Endothelial cell (in vitro differentiated cells): ENCODE data around the gene KCNIP4. TPM values are rescaled to one million over a fixed set of nuclear protein-coding genes. Genes with fewer than 3 reads are reported as not detected.

Experiments
- DNase-seq: peaks from one replicate; pipeline ENCODE4 v3.0.0; 2021; ENCODE audit warnings: low spot score
- H3K27ac Mint-ChIP-seq: one replicate; pipeline ENCODE4 v1.8.0; 2021; ENCODE audit warnings: mixed read lengths, inconsistent platforms; ENCODE audit not compliant: unreplicated experiment
- H3K27me3 Mint-ChIP-seq: one replicate; pipeline ENCODE4 v1.8.0; 2021; ENCODE audit warnings: mild to moderate bottlenecking, moderate library complexity, mixed read lengths, inconsistent platforms; ENCODE audit not compliant: unreplicated experiment
- H3K36me3 Mint-ChIP-seq: one replicate; pipeline ENCODE4 v1.8.0; 2021; ENCODE audit warnings: mild to moderate bottlenecking, low read depth, mixed read lengths, inconsistent platforms; ENCODE audit not compliant: unreplicated experiment
- H3K4me1 Mint-ChIP-seq: one replicate; pipeline ENCODE4 v1.8.0; 2021; ENCODE audit warnings: mild to moderate bottlenecking, mixed read lengths, inconsistent platforms; ENCODE audit not compliant: unreplicated experiment
- H3K4me3 Mint-ChIP-seq: one replicate; pipeline ENCODE4 v1.8.0; 2021; ENCODE audit warnings: mild to moderate bottlenecking, mixed read lengths, inconsistent platforms; ENCODE audit not compliant: unreplicated experiment
- H3K9me3 Mint-ChIP-seq: one replicate; pipeline ENCODE4 v1.8.0; 2021; ENCODE audit warnings: mixed read lengths, inconsistent platforms; ENCODE audit not compliant: unreplicated experiment
- total RNA-seq: library from RNA; stranded (reverse); fragmentation: NEBNext Ultra II Directional; extraction: Animal tissue kit (Norgen Biotek cat#: 25700); gene quantifications from one replicate; pipeline ENCODE4 v1.2.1, GENCODE V29; 2021; ENCODE audit not compliant: unreplicated experiment
- TF ChIP-seq, protein P1 (sequence below): fragments of 200-600 bp; sonication (generic); IDR thresholded peaks from one replicate; pipeline ENCODE4 v1.5.0; 2021; ENCODE audit warnings: antibody characterized with exemption; ENCODE audit not compliant: unreplicated experiment

KCNIP4 gene
- total RNA-seq, 1 donor from 2014 or later: 0.31 TPM

DNA sequence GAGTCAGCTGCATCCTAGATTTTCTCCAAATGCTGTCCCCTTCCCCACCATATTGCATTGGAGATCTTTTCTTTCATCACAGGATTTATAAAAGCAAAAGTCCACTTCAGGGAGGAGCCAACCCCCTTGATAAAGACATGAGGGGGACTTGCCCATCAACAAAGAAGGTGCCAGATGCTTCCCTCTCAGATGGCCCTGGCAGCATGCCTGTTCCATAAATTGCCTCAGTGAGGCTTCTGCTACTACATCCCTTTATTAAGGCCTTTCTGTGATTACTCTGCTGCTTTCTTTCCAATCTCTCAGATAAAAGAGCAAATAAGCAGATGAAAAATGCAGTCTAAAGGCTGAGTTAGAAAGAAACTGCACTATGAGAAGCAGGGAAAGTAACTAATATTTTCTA, 736.7 kb downstream of the KCNIP4 start:
- H3K9me3 Mint-ChIP-seq: no peaks in the 10 kb centered on the region
- H3K4me3 Mint-ChIP-seq: no peak overlapping the region
- H3K36me3 Mint-ChIP-seq: no peaks in the 10 kb centered on the region
- no peak overlapping the region for H3K27ac Mint-ChIP-seq
- TF ChIP-seq, protein P1, sequence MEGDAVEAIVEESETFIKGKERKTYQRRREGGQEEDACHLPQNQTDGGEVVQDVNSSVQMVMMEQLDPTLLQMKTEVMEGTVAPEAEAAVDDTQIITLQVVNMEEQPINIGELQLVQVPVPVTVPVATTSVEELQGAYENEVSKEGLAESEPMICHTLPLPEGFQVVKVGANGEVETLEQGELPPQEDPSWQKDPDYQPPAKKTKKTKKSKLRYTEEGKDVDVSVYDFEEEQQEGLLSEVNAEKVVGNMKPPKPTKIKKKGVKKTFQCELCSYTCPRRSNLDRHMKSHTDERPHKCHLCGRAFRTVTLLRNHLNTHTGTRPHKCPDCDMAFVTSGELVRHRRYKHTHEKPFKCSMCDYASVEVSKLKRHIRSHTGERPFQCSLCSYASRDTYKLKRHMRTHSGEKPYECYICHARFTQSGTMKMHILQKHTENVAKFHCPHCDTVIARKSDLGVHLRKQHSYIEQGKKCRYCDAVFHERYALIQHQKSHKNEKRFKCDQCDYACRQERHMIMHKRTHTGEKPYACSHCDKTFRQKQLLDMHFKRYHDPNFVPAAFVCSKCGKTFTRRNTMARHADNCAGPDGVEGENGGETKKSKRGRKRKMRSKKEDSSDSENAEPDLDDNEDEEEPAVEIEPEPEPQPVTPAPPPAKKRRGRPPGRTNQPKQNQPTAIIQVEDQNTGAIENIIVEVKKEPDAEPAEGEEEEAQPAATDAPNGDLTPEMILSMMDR: no peak
- no peak for DNase-seq
- no peaks in the 10 kb centered on the region for H3K27me3 Mint-ChIP-seq
- H3K4me1 Mint-ChIP-seq: peaks cover 6% of the 10 kb centered on the region

DNA sequence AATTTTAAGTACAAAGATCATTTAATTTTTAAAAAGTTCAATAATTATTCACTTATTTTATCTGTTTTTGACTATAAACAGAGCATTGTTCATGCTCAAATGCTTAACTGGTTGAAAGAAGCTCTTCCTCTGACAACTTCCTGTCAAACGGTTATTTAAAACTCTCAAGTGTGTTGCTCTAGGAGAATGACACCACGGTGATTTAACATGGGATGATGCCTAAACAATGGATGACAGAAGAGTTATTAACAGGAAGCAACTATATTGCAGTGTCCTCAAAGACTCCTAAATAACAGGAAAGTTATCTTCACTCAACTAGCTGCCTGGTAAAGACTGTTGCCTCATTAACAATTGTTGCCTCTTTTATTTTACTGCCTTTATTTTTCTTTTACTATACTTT, 738.7 kb downstream of the KCNIP4 start:
- peaks cover 13% of the 10 kb centered on the region for H3K4me1 Mint-ChIP-seq
- TF ChIP-seq, protein P1: no peak
- DNase-seq: no peak

DNA sequence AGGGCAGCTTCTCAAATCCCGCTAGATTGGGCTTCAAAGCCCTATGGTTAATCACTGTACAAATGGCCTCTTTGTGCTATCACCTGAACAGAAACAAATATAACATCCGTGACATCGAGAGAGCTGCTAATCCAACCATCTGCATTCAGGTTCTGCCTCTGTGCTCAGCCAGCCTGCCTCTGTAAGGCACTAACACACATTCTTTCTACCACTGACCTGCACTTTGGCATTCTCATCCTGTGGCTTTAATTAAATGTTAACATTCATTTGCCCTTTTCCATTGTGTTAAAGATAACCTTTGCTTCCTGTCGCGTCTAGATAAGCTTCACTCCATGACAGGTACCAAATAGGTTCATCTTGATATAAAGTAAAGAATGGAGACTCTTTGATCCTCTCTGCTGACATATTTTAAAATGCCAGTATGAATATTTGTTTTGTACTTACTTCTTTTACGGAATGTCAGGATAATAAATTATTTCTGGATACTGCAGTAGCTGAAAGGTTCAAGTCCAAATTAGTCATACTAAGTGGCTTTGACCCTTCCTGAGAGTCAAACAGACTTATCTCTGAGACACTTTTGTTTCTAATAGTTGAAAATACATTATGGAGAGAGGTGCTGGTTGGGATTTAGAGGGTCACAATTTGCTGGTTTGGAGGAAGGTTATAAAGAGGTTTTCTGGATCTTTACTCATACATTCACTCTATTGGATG, 742.6 kb downstream of the KCNIP4 start:
- H3K4me3 Mint-ChIP-seq: no peak overlapping the region
- no peak for DNase-seq
- no peak overlapping the region for H3K27ac Mint-ChIP-seq

More for the DNA sequence above, 738.7 kb downstream of the KCNIP4 start:
- H3K36me3 Mint-ChIP-seq: no peaks in the 10 kb centered on the region
- peak overlapping the region; percentile 70 for H3K27ac Mint-ChIP-seq
- no peaks in the 10 kb centered on the region for H3K27me3 Mint-ChIP-seq
- H3K4me3 Mint-ChIP-seq: no peak overlapping the region
- no peaks in the 10 kb centered on the region for H3K9me3 Mint-ChIP-seq

DNA sequence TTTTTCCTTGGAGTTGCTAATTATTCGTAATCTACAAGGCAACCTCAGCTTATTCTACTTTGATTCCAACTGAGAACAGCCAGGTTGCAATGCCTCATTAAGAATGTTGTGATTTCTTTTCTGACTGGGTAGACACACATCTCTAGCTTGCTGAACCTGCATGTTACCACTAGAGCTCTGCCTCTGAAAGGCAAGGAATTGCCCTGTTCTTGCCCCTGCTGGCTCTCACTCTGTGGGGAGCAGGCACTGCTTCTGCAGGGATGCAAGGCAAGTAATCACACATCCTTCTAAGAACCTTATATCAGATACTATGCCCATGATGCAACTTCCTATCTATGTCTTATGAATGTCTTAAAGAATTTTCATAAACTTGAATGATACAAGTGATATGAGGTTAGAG, 745.2 kb downstream of the KCNIP4 start:
- H3K27ac Mint-ChIP-seq: no peak overlapping the region
- H3K4me1 Mint-ChIP-seq: peaks cover 6% of the 10 kb centered on the region
- H3K4me3 Mint-ChIP-seq: no peak overlapping the region
- no peaks in the 10 kb centered on the region for H3K36me3 Mint-ChIP-seq
- DNase-seq: no peak
- TF ChIP-seq, protein P1: no peak
- H3K27me3 Mint-ChIP-seq: no peaks in the 10 kb centered on the region
- H3K9me3 Mint-ChIP-seq: no peaks in the 10 kb centered on the region

More for the DNA sequence above, 742.6 kb downstream of the KCNIP4 start:
- H3K27me3 Mint-ChIP-seq: no peaks in the 10 kb centered on the region
- TF ChIP-seq, protein P1: no peak
- H3K36me3 Mint-ChIP-seq: no peaks in the 10 kb centered on the region
- H3K4me1 Mint-ChIP-seq: peaks cover 13% of the 10 kb centered on the region
- no peaks in the 10 kb centered on the region for H3K9me3 Mint-ChIP-seq

DNA sequence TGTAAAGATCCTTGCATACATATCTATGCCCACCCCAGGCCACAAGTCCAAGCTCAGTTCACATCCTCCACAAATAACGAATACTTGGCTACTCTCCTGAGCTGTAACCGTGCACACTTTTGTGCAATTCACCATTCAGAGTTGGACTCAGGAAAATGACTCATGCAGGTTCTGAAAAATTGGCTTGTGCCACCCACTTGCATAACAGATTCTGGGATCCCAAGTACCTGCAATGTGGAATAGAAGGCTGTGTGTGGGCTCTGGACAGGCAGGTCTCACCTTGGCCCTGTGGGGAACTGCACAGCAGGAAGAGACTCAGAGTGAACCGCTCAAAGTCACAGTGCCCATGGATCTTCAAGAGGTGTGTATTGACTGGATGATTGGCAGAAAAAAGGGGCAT, 745.6 kb downstream of the KCNIP4 start:
- no peak for DNase-seq
- TF ChIP-seq, protein P1: no peak
- Mint-ChIP-seq H3K27ac (no peak overlapping the region), H3K27me3 (no peaks in the 10 kb centered on the region), H3K9me3 (no peaks in the 10 kb centered on the region), H3K36me3 (no peaks in the 10 kb centered on the region), H3K4me1 (peaks cover 6% of the 10 kb centered on the region), H3K4me3 (no peak overlapping the region)
